Measurements from ENCODE around the gene RAB40A.

The RAB40A gene, protein sequence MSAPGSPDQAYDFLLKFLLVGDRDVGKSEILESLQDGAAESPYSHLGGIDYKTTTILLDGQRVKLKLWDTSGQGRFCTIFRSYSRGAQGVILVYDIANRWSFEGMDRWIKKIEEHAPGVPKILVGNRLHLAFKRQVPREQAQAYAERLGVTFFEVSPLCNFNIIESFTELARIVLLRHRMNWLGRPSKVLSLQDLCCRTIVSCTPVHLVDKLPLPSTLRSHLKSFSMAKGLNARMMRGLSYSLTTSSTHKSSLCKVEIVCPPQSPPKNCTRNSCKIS

DNA sequence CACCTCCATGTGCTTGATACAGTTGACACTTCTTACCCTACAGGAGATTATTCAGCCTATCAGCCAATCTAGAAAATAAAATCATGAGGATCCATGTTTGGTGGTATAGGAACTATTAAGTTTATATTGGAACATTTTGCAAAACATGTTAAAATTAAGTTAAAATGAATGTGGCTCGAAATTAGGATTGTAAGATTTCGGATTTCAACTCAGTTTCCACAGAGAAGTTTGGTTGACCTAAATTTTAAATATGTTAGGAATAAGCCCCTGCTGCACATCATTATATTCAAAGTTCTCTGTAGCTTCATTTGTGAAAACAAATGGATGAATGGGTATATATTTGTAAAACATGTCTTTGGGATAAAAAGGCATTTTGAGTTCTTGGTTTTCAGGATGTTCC, at the start of gene RAB40A:
Gene RAB40A (minus strand): TSS at position 101 of the 400 bp plus-strand sequence. CDS start 18,733 bp downstream, outside the sequence.
- no peak within 1 kb of the TSS for H3K27ac ChIP-seq
- TF ChIP-seq CTCF (conservative IDR thresholded peaks at IDR 0.05): no peak

- TF ChIP-seq CTCF (conservative IDR thresholded peaks at IDR 0.05): no peak
- no peak overlapping the region for H3K27ac ChIP-seq
Observed at GRCh38 chrX:103565752-103566151, 46.5 kb upstream of the RAB40A start.

DNA sequence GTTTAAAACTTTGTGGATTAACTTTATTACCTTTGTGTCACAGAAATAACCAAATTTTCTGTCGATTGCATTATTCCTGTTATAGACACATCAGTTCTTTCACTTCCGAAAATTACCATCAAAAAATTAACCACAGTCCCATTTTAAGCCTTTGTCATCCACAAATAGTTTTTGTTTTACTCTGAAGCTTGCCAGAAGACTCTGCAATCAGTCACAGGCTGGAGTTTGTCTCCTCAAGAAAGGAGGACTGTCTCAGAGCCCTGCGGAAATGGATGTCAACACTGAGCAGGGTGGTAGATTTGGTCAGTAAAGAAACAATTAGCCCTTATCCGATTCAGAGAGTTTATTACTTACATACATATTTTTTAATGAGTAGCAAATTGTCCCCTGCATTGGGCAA, 45.9 kb upstream of the RAB40A start:
- no peak for TF ChIP-seq CTCF (conservative IDR thresholded peaks at IDR 0.05)
- H3K27ac ChIP-seq: no peak overlapping the region

DNA sequence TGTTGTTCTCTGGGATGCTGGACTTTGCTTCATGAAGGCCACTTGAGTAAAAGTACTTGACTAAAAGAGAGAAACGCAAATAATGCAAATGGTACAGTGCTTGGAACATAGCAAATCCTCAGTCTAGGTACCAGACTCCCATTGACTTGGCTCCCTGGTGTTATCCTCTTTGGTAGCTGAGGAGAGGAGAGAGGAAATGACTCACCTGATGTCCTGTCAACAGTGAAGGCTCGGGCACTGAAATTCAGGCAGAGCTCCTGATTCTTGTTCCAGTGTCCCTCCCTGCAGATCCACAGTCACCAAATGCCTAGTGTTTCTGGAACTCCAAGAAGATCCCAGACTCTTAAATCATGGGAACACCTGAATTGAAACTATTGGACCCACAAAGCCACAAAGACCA, 43.5 kb upstream of the RAB40A start:
- H3K27ac ChIP-seq: no peak overlapping the region
- no peak for TF ChIP-seq CTCF (conservative IDR thresholded peaks at IDR 0.05)

GRCh38 chrX:103560256-103560655, 41.0 kb upstream of the RAB40A start:
- H3K27ac ChIP-seq: no peak overlapping the region
- TF ChIP-seq CTCF (conservative IDR thresholded peaks at IDR 0.05): no peak

- H3K27ac ChIP-seq: no peak overlapping the region
- no peak for TF ChIP-seq CTCF (conservative IDR thresholded peaks at IDR 0.05)
Observed at GRCh38 chrX:103556963-103557612, 37.8 kb upstream of the RAB40A start.

DNA sequence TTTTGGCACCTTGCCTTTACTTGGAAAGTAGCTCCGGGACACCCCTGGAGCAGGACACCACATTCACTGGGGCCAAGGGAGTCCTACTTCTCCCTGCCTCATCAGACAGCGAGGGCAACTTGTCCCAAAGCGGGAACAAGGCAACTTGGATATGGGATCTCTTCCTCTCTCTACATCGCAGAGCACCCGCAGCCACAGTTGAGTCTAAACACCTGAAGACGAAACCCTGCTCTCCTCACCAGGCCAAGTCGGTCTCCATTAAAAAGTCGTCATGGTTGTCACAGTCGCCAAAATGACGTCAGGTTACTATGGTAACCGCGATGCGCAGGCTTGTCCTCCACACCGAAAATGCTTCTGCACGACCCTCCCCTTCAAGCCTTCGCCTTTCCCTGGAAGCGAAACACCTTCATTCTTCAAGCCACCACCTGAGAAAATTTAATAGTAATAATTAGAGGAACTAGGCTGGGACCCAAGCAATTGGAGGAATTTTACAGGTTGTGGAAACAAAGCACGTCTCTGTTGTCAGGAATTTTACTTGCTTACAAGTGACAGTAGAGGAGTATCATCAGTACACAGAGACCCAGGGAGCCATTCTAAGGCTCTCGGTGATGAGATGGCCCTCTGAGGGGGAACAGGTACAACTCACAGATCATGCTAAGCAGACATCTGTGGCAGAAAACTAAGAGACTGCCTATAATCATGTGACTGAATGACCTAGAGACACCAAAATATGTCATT, 35.6 kb upstream of the RAB40A start:
- TF ChIP-seq CTCF (conservative IDR thresholded peaks at IDR 0.05): no peak
- peak overlapping the region; percentile 19; the same call in 1 of the 2 replicates for H3K27ac ChIP-seq

Measured in VCaP (cell line).